Activated naive CD4-positive, alpha-beta T cell treated with anti-CD3 and anti-CD28 coated beads, Interleukin-2, amount 50 U/mL, for 24 hours (primary cell): ENCODE measurements around the gene PTX4.
A peak's percentile ranks its signal among the peaks of the same experiment; 100 is the strongest.

Source experiments
- H3K27ac Mint-ChIP-seq: one replicate; pipeline ENCODE4 v1.8.0; 2021; ENCODE audit warnings: mild to moderate bottlenecking, mixed read lengths
- H3K27me3 Mint-ChIP-seq: one replicate; pipeline ENCODE4 v1.8.0; 2021; ENCODE audit warnings: mixed read lengths
- H3K36me3 Mint-ChIP-seq: one replicate; pipeline ENCODE4 v1.8.0; 2021; ENCODE audit warnings: mixed read lengths
- H3K4me1 Mint-ChIP-seq: one replicate; pipeline ENCODE4 v1.8.0; 2021; ENCODE audit warnings: mixed read lengths
- H3K4me3 Mint-ChIP-seq: one replicate; pipeline ENCODE4 v1.8.0; 2021; ENCODE audit warnings: mild to moderate bottlenecking, mixed read lengths
- H3K9me3 Mint-ChIP-seq: one replicate; pipeline ENCODE4 v1.8.0; 2021; ENCODE audit warnings: mixed read lengths

PTX4 gene

GRCh38 chr16:1527836-1528811 lies 39.4 kb upstream of the PTX4 start:
- H3K4me1 Mint-ChIP-seq: peaks cover 44% of the 10 kb centered on the region
- no peaks in the 10 kb centered on the region for H3K27me3 Mint-ChIP-seq
- no peaks in the 10 kb centered on the region for H3K36me3 Mint-ChIP-seq
- peak overlapping the region; percentile 87 for H3K27ac Mint-ChIP-seq
- H3K4me3 Mint-ChIP-seq: peak overlapping the region; percentile 60
- no peaks in the 10 kb centered on the region for H3K9me3 Mint-ChIP-seq

GRCh38 chr16:1526608-1527555 lies 38.1 kb upstream of the PTX4 start:
- H3K4me3 Mint-ChIP-seq: peak overlapping the region; percentile 44
- peaks cover 37% of the 10 kb centered on the region for H3K4me1 Mint-ChIP-seq
- no peaks in the 10 kb centered on the region for H3K36me3 Mint-ChIP-seq
- H3K27ac Mint-ChIP-seq: peak overlapping the region; percentile 35
- H3K9me3 Mint-ChIP-seq: no peaks in the 10 kb centered on the region
- no peaks in the 10 kb centered on the region for H3K27me3 Mint-ChIP-seq

GRCh38 chr16:1525871-1526607 lies 37.3 kb upstream of the PTX4 start:
- Mint-ChIP-seq H3K4me3 (peak overlapping the region; percentile 55), H3K9me3 (no peaks in the 10 kb centered on the region), H3K4me1 (peaks cover 37% of the 10 kb centered on the region), H3K27ac (peak overlapping the region; percentile 79), H3K27me3 (no peaks in the 10 kb centered on the region), H3K36me3 (no peaks in the 10 kb centered on the region)

GRCh38 chr16:1524366-1524765 lies 35.6 kb upstream of the PTX4 start:
- H3K9me3 Mint-ChIP-seq: no peaks in the 10 kb centered on the region
- no peak overlapping the region for H3K4me3 Mint-ChIP-seq
- no peaks in the 10 kb centered on the region for H3K36me3 Mint-ChIP-seq
- no peak overlapping the region for H3K27ac Mint-ChIP-seq
- peaks cover 26% of the 10 kb centered on the region for H3K4me1 Mint-ChIP-seq
- H3K27me3 Mint-ChIP-seq: no peaks in the 10 kb centered on the region

- Mint-ChIP-seq H3K9me3 (no peaks in the 10 kb centered on the region), H3K36me3 (no peaks in the 10 kb centered on the region), H3K27me3 (no peaks in the 10 kb centered on the region), H3K27ac (no peak overlapping the region), H3K4me1 (peaks cover 24% of the 10 kb centered on the region), H3K4me3 (no peak overlapping the region)
Measured at GRCh38 chr16:1523581-1524245, 35.0 kb upstream of the PTX4 start.

GRCh38 chr16:1520461-1520860 lies 31.7 kb upstream of the PTX4 start:
- Mint-ChIP-seq H3K9me3 (no peaks in the 10 kb centered on the region), H3K4me1 (peaks cover 1% of the 10 kb centered on the region), H3K27me3 (no peaks in the 10 kb centered on the region), H3K27ac (no peak overlapping the region), H3K36me3 (peaks cover 3% of the 10 kb centered on the region), H3K4me3 (no peak overlapping the region)

- Mint-ChIP-seq H3K27me3 (no peaks in the 10 kb centered on the region), H3K27ac (no peak overlapping the region), H3K4me1 (no peaks in the 10 kb centered on the region), H3K9me3 (no peaks in the 10 kb centered on the region), H3K36me3 (peaks cover 6% of the 10 kb centered on the region), H3K4me3 (no peak overlapping the region)
Measured at GRCh38 chr16:1519831-1520230, 31.1 kb upstream of the PTX4 start.

GRCh38 chr16:1518626-1519135 lies 29.9 kb upstream of the PTX4 start:
- H3K9me3 Mint-ChIP-seq: no peaks in the 10 kb centered on the region
- H3K4me1 Mint-ChIP-seq: no peaks in the 10 kb centered on the region
- H3K36me3 Mint-ChIP-seq: peaks cover 7% of the 10 kb centered on the region
- no peak overlapping the region for H3K4me3 Mint-ChIP-seq
- no peaks in the 10 kb centered on the region for H3K27me3 Mint-ChIP-seq
- H3K27ac Mint-ChIP-seq: no peak overlapping the region

- H3K9me3 Mint-ChIP-seq: no peaks in the 10 kb centered on the region
- H3K4me3 Mint-ChIP-seq: no peak overlapping the region
- peaks cover 10% of the 10 kb centered on the region for H3K36me3 Mint-ChIP-seq
- no peaks in the 10 kb centered on the region for H3K27me3 Mint-ChIP-seq
- H3K4me1 Mint-ChIP-seq: no peaks in the 10 kb centered on the region
- H3K27ac Mint-ChIP-seq: peak overlapping the region; percentile 17
Measured at GRCh38 chr16:1514507-1514906, 25.8 kb upstream of the PTX4 start.

- H3K27ac Mint-ChIP-seq: no peak overlapping the region
- H3K4me3 Mint-ChIP-seq: no peak overlapping the region
- no peaks in the 10 kb centered on the region for H3K4me1 Mint-ChIP-seq
- no peaks in the 10 kb centered on the region for H3K27me3 Mint-ChIP-seq
- H3K9me3 Mint-ChIP-seq: no peaks in the 10 kb centered on the region
- peaks cover 8% of the 10 kb centered on the region for H3K36me3 Mint-ChIP-seq
Measured at GRCh38 chr16:1512774-1513173, 24.0 kb upstream of the PTX4 start.

- Mint-ChIP-seq H3K27ac (no peak overlapping the region), H3K9me3 (no peaks in the 10 kb centered on the region), H3K27me3 (no peaks in the 10 kb centered on the region), H3K4me1 (no peaks in the 10 kb centered on the region), H3K4me3 (no peak overlapping the region), H3K36me3 (peaks cover 8% of the 10 kb centered on the region)
Measured at GRCh38 chr16:1511662-1512569, 23.2 kb upstream of the PTX4 start.

- Mint-ChIP-seq H3K36me3 (peaks cover 7% of the 10 kb centered on the region), H3K27me3 (no peaks in the 10 kb centered on the region)
Measured at GRCh38 chr16:1510941-1511351, 22.2 kb upstream of the PTX4 start.

GRCh38 chr16:1510272-1510671 lies 21.5 kb upstream of the PTX4 start:
- H3K27ac Mint-ChIP-seq: no peak overlapping the region
- peaks cover 7% of the 10 kb centered on the region for H3K36me3 Mint-ChIP-seq
- no peaks in the 10 kb centered on the region for H3K9me3 Mint-ChIP-seq
- no peaks in the 10 kb centered on the region for H3K4me1 Mint-ChIP-seq
- H3K4me3 Mint-ChIP-seq: no peak overlapping the region
- H3K27me3 Mint-ChIP-seq: no peaks in the 10 kb centered on the region

More at GRCh38 chr16:1510941-1511351, 22.2 kb upstream of the PTX4 start:
- Mint-ChIP-seq H3K4me3 (no peak overlapping the region), H3K9me3 (no peaks in the 10 kb centered on the region), H3K27ac (no peak overlapping the region), H3K4me1 (no peaks in the 10 kb centered on the region)
